CD4-positive, alpha-beta memory T cell (primary cell): ENCODE results near the gene PRG2. TPM values are rescaled to one million over a fixed set of nuclear protein-coding genes. Genes with fewer than 3 reads are reported as not detected.

Source experiments
- CTCF ChIA-PET: fragments of 350-600 bp; sonication (Branson Sonifier 250); formaldehyde crosslinking; loops from one replicate; lab custom pipeline; 2021; ENCODE audit warnings: inconsistent platforms; ENCODE audit not compliant: partially characterized antibody; lab: Charles Lee
- POLR2A ChIA-PET: fragments of 350-600 bp; sonication (Branson Sonifier 250); formaldehyde crosslinking; loops from one replicate; lab custom pipeline; 2021; ENCODE audit not compliant: partially characterized antibody; lab: Charles Lee
- DNase-seq, 5 donors: peaks; one replicate each; pipeline versions ENCODE4 v3.0.0 to v3.0.0-alpha.2; 2020 to 2022; ENCODE audit warnings: mixed read lengths in 1 of 5
- H3K27ac ChIP-seq: one replicate; pipeline ENCODE4 v1.7.0; 2013; ENCODE audit warnings: low read depth, low read length
- H3K27me3 ChIP-seq: 2 replicates; pipeline ENCODE4 v1.7.0; 2013; ENCODE audit warnings: mild to moderate bottlenecking, low read length, moderate library complexity; ENCODE audit not compliant: insufficient read depth
- H3K36me3 ChIP-seq: 2 replicates; pipeline ENCODE4 v1.7.0; 2013; ENCODE audit warnings: mild to moderate bottlenecking, low read length, moderate library complexity; ENCODE audit not compliant: insufficient read depth
- H3K4me1 ChIP-seq: 2 replicates; pipeline ENCODE4 v1.7.0; 2013; ENCODE audit warnings: mild to moderate bottlenecking, low read length, moderate library complexity; ENCODE audit not compliant: insufficient read depth
- H3K4me3 ChIP-seq, 2 donors: one replicate each; pipeline ENCODE4 v1.7.0; 2013; ENCODE audit warnings: low read length in 2 of 2, mild to moderate bottlenecking in 1 of 2
- H3K9me3 ChIP-seq, 2 donors: one replicate each; pipeline ENCODE4 v1.7.0; 2013; ENCODE audit warnings: low read length in 2 of 2, control low read depth in 1 of 2; ENCODE audit not compliant: control insufficient read depth in 1 of 2
- H3K27ac Mint-ChIP-seq, 7 donors: one replicate each; pipeline ENCODE4 v1.8.0; 2020 to 2021; ENCODE audit warnings: mixed read lengths in 7 of 7, mild to moderate bottlenecking in 6 of 7, inconsistent platforms in 3 of 7, moderate library complexity in 3 of 7
- H3K27me3 Mint-ChIP-seq, 2 donors: one replicate each; pipeline ENCODE4 v1.8.0; 2020 to 2021; ENCODE audit warnings: mixed read lengths in 2 of 2
- H3K36me3 Mint-ChIP-seq, 2 donors: one replicate each; pipeline ENCODE4 v1.8.0; 2020 to 2021; ENCODE audit warnings: mixed read lengths in 2 of 2, inconsistent platforms in 1 of 2, mild to moderate bottlenecking in 1 of 2
- H3K4me1 Mint-ChIP-seq, 4 donors: one replicate each; pipeline ENCODE4 v1.8.0; 2020 to 2021; ENCODE audit warnings: mixed read lengths in 4 of 4, mild to moderate bottlenecking in 1 of 4
- H3K4me3 Mint-ChIP-seq, 8 donors: one replicate each; pipeline ENCODE4 v1.8.0; 2020 to 2021; ENCODE audit warnings: mixed read lengths in 8 of 8, mild to moderate bottlenecking in 7 of 8, moderate library complexity in 6 of 8, inconsistent platforms in 3 of 8
- H3K9me3 Mint-ChIP-seq, 8 donors: one replicate each; pipeline ENCODE4 v1.8.0; 2020 to 2021; ENCODE audit warnings: mixed read lengths in 8 of 8, mild to moderate bottlenecking in 5 of 8, inconsistent platforms in 3 of 8, moderate library complexity in 1 of 8
- intact Hi-C: fragments of 100-400 bp; cut with micrococcal nuclease; formaldehyde crosslinking; loops from one replicate; pipeline ENCODE4 v1.15.1; 2023
- polyA plus RNA-seq, 2 donors: library from polyadenylated mRNA; unstranded; fragments of 300-500 nt; fragmentation: Illumina TruSeq; gene quantifications; one replicate each; pipeline ENCODE4 v1.2.3, GENCODE V29; 2021
- total RNA-seq, 2 experiments: library from RNA; stranded (reverse); gene quantifications; one replicate each; pipeline ENCODE4 v1.2.3, GENCODE V29; 2021

The PRG2 gene
- total and polyA plus RNA-seq, 4 experiments from 2014 or later, result 0.25 TPM; not detected in 3

DNA sequence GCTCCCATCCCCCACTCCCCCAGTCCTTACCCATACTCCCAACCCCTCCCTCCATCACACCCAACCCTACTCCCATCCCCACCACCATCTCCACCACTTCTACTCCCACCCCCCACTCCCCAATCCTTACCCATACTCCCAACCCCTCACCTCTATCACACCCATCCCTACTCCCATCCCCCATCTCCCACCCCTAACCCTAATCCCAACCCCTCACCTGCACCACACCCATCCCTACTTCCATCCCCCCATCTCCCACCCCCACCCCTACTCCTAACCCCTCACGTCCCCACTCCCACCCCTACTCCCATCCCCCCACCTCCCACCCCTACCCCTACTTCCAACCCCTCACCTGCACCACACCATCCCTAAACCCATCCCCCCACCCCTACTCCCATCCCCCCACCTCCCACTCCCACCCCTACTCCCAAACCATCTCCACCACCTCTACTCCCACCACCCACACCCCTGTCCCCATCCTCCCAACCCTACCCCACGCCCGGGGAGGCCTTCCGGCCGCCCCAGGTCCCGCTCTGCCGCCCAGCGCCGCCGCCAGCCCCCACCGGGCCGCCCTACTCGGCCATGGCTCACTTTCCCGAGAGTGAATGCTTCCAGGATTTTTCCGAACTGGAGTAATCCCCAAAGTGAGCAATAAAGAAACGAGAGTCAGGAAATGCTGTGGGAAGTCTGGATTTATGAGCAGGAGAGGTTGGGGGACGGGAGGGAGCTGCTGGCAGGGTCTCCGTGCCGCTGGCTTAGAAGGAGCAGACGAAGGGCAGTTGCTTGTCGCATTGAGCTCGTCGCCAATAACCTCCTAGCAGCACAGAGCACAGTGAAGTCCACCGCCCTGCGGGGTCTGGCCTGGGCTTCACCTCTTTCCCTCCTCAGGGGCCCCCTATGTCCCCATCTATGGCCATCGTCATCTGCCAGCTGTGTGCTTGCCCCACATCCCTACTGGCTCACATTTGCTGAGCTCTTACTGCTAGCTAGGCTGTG lies 14.1 kb downstream of the PRG2 start:
- no peak for DNase-seq
- Histone ChIP-seq H3K4me1 (no peaks in the 10 kb centered on the region), H3K36me3 (no peaks in the 10 kb centered on the region), H3K4me3 (no peak overlapping the region), H3K27ac (no peak overlapping the region), H3K9me3 (no peaks in the 10 kb centered on the region), H3K27me3 (no peaks in the 10 kb centered on the region)
- intact Hi-C loops, result no loop called here
- H3K27ac Mint-ChIP-seq, result no peak overlapping the region
- H3K4me1 Mint-ChIP-seq, result no peaks in the 10 kb centered on the region
- H3K36me3 Mint-ChIP-seq, result no peaks in the 10 kb centered on the region
- H3K27me3 Mint-ChIP-seq, result peaks cover 5 to 16% of the 10 kb centered on the region in 2 donors
- no peak overlapping the region for H3K4me3 Mint-ChIP-seq
- CTCF ChIA-PET, result no interaction called here
- POLR2A ChIA-PET, result no interaction called here
- peaks cover 0 to 2% (median 0%) of the 10 kb centered on the region in 8 donors for H3K9me3 Mint-ChIP-seq

DNA sequence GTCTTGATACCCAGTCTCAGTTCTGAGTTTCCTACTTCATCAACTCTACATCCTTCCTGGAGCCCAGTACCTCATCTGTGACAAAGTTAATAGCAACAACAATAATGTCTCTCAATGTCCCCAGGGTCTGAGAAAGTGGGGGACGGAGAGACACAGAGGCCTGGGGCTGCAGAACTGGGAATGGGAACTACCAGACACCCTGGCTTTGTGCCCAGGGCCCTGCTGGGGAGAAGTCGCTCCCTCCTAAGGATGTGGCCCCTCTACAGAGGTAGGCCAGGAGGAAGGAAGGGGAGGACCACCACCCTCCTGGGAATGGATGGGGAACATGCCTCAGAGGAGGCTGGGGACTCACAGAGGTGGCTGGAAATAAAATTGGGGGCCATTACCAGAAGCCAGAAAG lies 15.0 kb downstream of the PRG2 start:
- H3K4me3 ChIP-seq, result no peak overlapping the region
- no peaks in the 10 kb centered on the region for H3K4me1 Mint-ChIP-seq
- H3K4me1 ChIP-seq, result no peaks in the 10 kb centered on the region
- no peak for DNase-seq
- H3K9me3 ChIP-seq, result no peaks in the 10 kb centered on the region
- intact Hi-C loops, result no loop called here
- H3K9me3 Mint-ChIP-seq, result peaks cover 0 to 2% (median 0%) of the 10 kb centered on the region in 8 donors
- no peaks in the 10 kb centered on the region for H3K36me3 Mint-ChIP-seq
- peaks cover 4 to 15% of the 10 kb centered on the region in 2 donors for H3K27me3 Mint-ChIP-seq
- no peak overlapping the region for H3K27ac Mint-ChIP-seq
- H3K36me3 ChIP-seq, result no peaks in the 10 kb centered on the region
- H3K27me3 ChIP-seq, result no peaks in the 10 kb centered on the region
- POLR2A ChIA-PET, result no interaction called here
- CTCF ChIA-PET, result no interaction called here
- H3K4me3 Mint-ChIP-seq, result no peak overlapping the region
- no peak overlapping the region for H3K27ac ChIP-seq

DNA sequence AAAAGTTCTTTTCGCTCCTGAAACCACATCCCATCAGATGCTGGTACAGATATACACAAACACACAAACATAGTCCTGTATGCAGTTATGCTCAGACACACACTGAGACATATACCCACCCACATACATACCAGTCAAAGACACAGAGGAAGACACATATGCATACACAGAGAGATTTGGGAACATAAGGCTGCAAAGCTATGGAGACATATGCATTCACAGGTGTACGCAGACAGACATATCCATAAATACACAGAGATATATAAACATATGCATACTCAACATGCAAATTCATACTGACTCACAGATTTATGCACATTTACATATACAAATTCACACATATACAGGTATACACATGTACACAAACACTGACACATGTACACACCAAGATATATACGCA lies 15.5 kb downstream of the PRG2 start:
- no peak overlapping the region for H3K4me3 Mint-ChIP-seq
- H3K27ac ChIP-seq, result no peak overlapping the region

DNA sequence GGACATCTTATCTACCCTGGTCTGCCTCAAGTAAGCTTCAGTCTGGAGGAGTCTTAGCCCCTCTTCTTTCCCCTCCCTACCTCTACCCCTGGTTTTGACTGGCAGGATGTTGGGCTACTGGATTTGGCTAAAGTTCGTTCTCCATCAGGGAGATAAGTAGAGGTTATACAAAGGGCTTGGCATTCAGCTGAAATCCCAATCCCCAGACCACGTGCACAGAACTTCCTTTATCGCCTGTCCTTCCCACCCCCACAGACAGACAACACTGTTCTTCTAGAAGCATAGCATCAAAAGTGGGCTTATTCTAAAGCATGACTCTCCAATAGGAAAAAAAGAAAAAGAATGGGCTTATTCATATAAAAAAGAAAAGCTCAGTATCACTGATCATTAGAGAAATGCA lies 17.3 kb downstream of the PRG2 start:
- POLR2A ChIA-PET, result no interaction called here
- Histone ChIP-seq H3K27ac (no peak overlapping the region), H3K27me3 (no peaks in the 10 kb centered on the region), H3K9me3 (no peaks in the 10 kb centered on the region), H3K4me3 (no peak overlapping the region), H3K4me1 (no peaks in the 10 kb centered on the region), H3K36me3 (no peaks in the 10 kb centered on the region)
- Mint-ChIP-seq H3K36me3 (no peaks in the 10 kb centered on the region), H3K4me3 (no peak overlapping the region), H3K4me1 (no peaks in the 10 kb centered on the region), H3K27ac (no peak overlapping the region), H3K27me3 (peaks cover 3 to 5% of the 10 kb centered on the region in 2 donors), H3K9me3 (no peaks in the 10 kb centered on the region)
- intact Hi-C loops, result no loop called here
- DNase-seq, result no peak
- CTCF ChIA-PET, result interaction anchor here (0.8 to 1.7 kb wide), 2 partner anchors 27 to 120 kb away, joined by 3 to 5 read pairs; no protein-coding TSS in a partner anchor

More for the DNA sequence above, 15.5 kb downstream of the PRG2 start:
- ChIA-PET CTCF (no interaction called here), POLR2A (no interaction called here)
- H3K27ac Mint-ChIP-seq, result no peak overlapping the region
- no peaks in the 10 kb centered on the region for H3K27me3 ChIP-seq
- no peak overlapping the region for H3K4me3 ChIP-seq
- H3K27me3 Mint-ChIP-seq, result peaks cover 3 to 13% of the 10 kb centered on the region in 2 donors
- no peaks in the 10 kb centered on the region for H3K9me3 ChIP-seq
- H3K4me1 Mint-ChIP-seq, result no peaks in the 10 kb centered on the region
- H3K36me3 ChIP-seq, result no peaks in the 10 kb centered on the region
- intact Hi-C loops, result no loop called here
- H3K9me3 Mint-ChIP-seq, result peaks cover 0 to 2% (median 0%) of the 10 kb centered on the region in 8 donors
- H3K4me1 ChIP-seq, result no peaks in the 10 kb centered on the region
- no peak for DNase-seq
- no peaks in the 10 kb centered on the region for H3K36me3 Mint-ChIP-seq

DNA sequence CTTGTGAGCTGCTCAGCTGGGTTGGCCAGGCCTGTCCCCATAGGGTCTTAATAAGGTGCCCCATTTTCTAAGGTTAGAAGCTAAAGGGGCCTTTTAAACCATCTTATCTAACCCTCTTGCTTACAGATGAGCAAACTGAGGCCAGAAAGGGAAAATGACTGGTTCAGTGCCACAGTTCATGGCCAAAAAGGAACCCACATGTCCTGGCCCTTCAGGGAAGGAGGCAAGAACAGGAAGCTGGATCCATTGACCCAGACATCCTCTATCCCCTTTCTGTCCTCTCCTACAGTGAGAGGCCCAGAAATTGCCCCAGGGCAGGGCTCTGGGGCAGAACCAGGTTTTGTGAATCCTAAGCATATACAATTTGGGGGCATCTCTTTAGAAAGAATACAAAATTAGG lies 19.5 kb downstream of the PRG2 start:
- DNase-seq, result no peak
- Mint-ChIP-seq H3K4me1 (no peaks in the 10 kb centered on the region), H3K9me3 (peaks cover 0 to 2% (median 0%) of the 10 kb centered on the region in 8 donors), H3K36me3 (no peaks in the 10 kb centered on the region), H3K4me3 (no peak overlapping the region), H3K27me3 (peaks cover 0 to 2% of the 10 kb centered on the region in 2 donors), H3K27ac (no peak overlapping the region)
- H3K9me3 ChIP-seq, result no peaks in the 10 kb centered on the region
- H3K4me3 ChIP-seq, result no peak overlapping the region
- H3K27me3 ChIP-seq, result no peaks in the 10 kb centered on the region
- CTCF ChIA-PET, result no interaction called here
- intact Hi-C loops, result no loop called here
- no peak overlapping the region for H3K27ac ChIP-seq
- POLR2A ChIA-PET, result no interaction called here
- no peaks in the 10 kb centered on the region for H3K36me3 ChIP-seq
- H3K4me1 ChIP-seq, result no peaks in the 10 kb centered on the region

DNA sequence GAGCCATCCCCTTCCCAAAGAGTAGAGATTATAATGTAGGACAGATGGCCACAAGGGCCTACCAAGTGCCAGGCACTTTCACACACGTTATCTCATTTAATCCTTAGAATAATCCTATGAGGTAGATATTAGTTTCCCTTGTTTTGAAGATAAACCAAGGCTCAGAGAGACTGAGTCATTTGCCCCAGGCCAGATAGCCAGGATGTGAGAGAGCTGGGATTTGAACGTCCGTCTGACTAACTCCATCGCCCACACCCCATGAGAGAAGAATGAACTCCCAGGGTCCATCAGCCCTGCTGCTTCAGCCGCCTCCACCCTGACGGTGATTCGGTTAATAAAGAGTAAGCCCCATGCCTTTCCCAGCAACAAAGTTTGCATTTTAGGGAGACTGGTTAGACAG lies 20.2 kb downstream of the PRG2 start:
- Histone ChIP-seq H3K27me3 (no peaks in the 10 kb centered on the region), H3K4me1 (no peaks in the 10 kb centered on the region), H3K4me3 (no peak overlapping the region), H3K27ac (no peak overlapping the region), H3K9me3 (no peaks in the 10 kb centered on the region), H3K36me3 (no peaks in the 10 kb centered on the region)
- intact Hi-C loops, result no loop called here
- ChIA-PET POLR2A (no interaction called here), CTCF (no interaction called here)
- H3K4me1 Mint-ChIP-seq, result no peaks in the 10 kb centered on the region
- H3K27ac Mint-ChIP-seq, result no peak overlapping the region
- H3K9me3 Mint-ChIP-seq, result peaks cover 0 to 2% (median 0%) of the 10 kb centered on the region in 8 donors
- DNase-seq, result no peak
- peaks cover 0 to 2% of the 10 kb centered on the region in 2 donors for H3K27me3 Mint-ChIP-seq
- no peaks in the 10 kb centered on the region for H3K36me3 Mint-ChIP-seq
- H3K4me3 Mint-ChIP-seq, result no peak overlapping the region

DNA sequence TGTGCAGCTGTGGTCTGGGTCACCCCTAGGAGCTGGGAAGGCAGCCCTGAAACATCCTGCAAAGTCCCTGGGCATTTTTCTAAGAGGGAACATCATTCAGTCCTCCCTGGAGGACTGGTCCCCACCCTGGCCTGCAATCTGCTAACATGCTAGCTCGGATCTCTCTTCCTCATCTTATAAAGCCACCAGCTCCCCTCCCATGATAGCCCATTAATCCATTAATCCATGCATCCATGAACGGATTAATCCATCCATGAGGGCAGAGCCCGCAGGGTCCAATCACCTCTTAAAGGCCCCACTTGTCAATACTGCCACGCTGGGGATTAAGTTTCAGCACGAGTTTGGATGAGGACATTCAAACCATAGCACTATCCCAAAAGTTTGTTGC lies 21.6 kb downstream of the PRG2 start:
- Histone ChIP-seq H3K36me3 (no peaks in the 10 kb centered on the region), H3K27me3 (no peaks in the 10 kb centered on the region), H3K27ac (no peak overlapping the region), H3K4me1 (no peaks in the 10 kb centered on the region), H3K4me3 (no peak overlapping the region), H3K9me3 (no peaks in the 10 kb centered on the region)
- DNase-seq, result no peak
- H3K36me3 Mint-ChIP-seq, result no peaks in the 10 kb centered on the region
- no peaks in the 10 kb centered on the region for H3K4me1 Mint-ChIP-seq
- H3K4me3 Mint-ChIP-seq, result no peak overlapping the region
- ChIA-PET POLR2A (no interaction called here), CTCF (no interaction called here)
- no peak overlapping the region for H3K27ac Mint-ChIP-seq
- H3K9me3 Mint-ChIP-seq, result peaks cover 0 to 2% (median 0%) of the 10 kb centered on the region in 8 donors
- H3K27me3 Mint-ChIP-seq, result peaks cover 0 to 2% of the 10 kb centered on the region in 2 donors
- intact Hi-C loops, result no loop called here
